H9 (cell line): Measurements from ENCODE around the gene SH3GL3. TPM values are rescaled to one million over a fixed set of nuclear protein-coding genes. Genes with fewer than 3 reads are reported as not detected.

Experiments
- DNase-seq: peaks from one replicate; pipeline ENCODE4 v3.0.0-alpha.2; 2017
- H2AFZ ChIP-seq: one replicate; pipeline ENCODE4 v1.6.1; 2013; ENCODE audit warnings: mild to moderate bottlenecking, low read length, control low read depth, moderate library complexity
- H2AK5ac ChIP-seq: 2 replicates; pipeline ENCODE4 v1.6.1; 2013; ENCODE audit warnings: low read length, control low read depth, mixed read lengths; ENCODE audit not compliant: insufficient read length
- H2BK120ac ChIP-seq: one replicate; pipeline ENCODE4 v1.6.1; 2013; ENCODE audit warnings: low read depth, mild to moderate bottlenecking, low read length, control low read depth, inconsistent platforms; ENCODE audit not compliant: poor library complexity, severe bottlenecking
- H2BK12ac ChIP-seq: 2 replicates; pipeline ENCODE4 v1.6.1; 2013; ENCODE audit warnings: low read length, control low read depth, mixed read lengths, low read depth; ENCODE audit not compliant: insufficient read length
- H2BK15ac ChIP-seq: 2 replicates; pipeline ENCODE4 v1.6.1; 2013; ENCODE audit warnings: low read depth, low read length, control low read depth
- H2BK20ac ChIP-seq: one replicate; pipeline ENCODE4 v1.6.1; 2013; ENCODE audit warnings: low read depth, mild to moderate bottlenecking, low read length, control low read depth, inconsistent platforms; ENCODE audit not compliant: poor library complexity, severe bottlenecking
- H2BK5ac ChIP-seq: 2 replicates; pipeline ENCODE4 v1.6.1; 2013; ENCODE audit warnings: low read length, control low read depth, mixed read lengths; ENCODE audit not compliant: insufficient read length
- H3K14ac ChIP-seq: 2 replicates; pipeline ENCODE4 v1.6.1; 2013; ENCODE audit warnings: low read length, control low read depth; ENCODE audit not compliant: insufficient read depth
- H3K18ac ChIP-seq: 2 replicates; pipeline ENCODE4 v1.6.1; 2013; ENCODE audit warnings: low read depth, mild to moderate bottlenecking, mixed read lengths, low read length, control low read depth; ENCODE audit not compliant: insufficient read length
- H3K23ac ChIP-seq: 2 replicates; pipeline ENCODE4 v1.6.1; 2013; ENCODE audit warnings: low read length, control low read depth, mixed read lengths, low read depth; ENCODE audit not compliant: insufficient read length
- H3K23me2 ChIP-seq: 2 replicates; pipeline ENCODE4 v1.6.1; 2013; ENCODE audit warnings: low read depth, mild to moderate bottlenecking, mixed read lengths, low read length, control low read depth; ENCODE audit not compliant: insufficient read length, poor library complexity, severe bottlenecking
- H3K27ac ChIP-seq: 2 replicates; pipeline ENCODE4 v1.5.1; 2013; ENCODE audit warnings: low read length, control low read depth, mixed read lengths, low read depth; ENCODE audit not compliant: insufficient read length
- H3K27me3 ChIP-seq: 2 replicates; pipeline ENCODE4 v1.6.1; 2013; ENCODE audit warnings: low read length, control low read depth, inconsistent platforms; ENCODE audit not compliant: insufficient read depth
- H3K4ac ChIP-seq: 2 replicates; pipeline ENCODE4 v1.6.1; 2013; ENCODE audit warnings: low read depth, mild to moderate bottlenecking, control low read depth, inconsistent platforms, low read length, moderate library complexity
- H3K4me1 ChIP-seq: 2 replicates; pipeline ENCODE4 v1.6.1; 2013; ENCODE audit warnings: low read length, control low read depth, inconsistent platforms; ENCODE audit not compliant: insufficient read depth
- H3K4me2 ChIP-seq: 2 replicates; pipeline ENCODE4 v1.6.1; 2013; ENCODE audit warnings: low read length, control low read depth, mixed read lengths; ENCODE audit not compliant: insufficient read length, insufficient read depth
- H3K56ac ChIP-seq: 2 replicates; pipeline ENCODE4 v1.6.1; 2013; ENCODE audit warnings: low read depth, mild to moderate bottlenecking, mixed read lengths, low read length, control low read depth; ENCODE audit not compliant: insufficient read length
- H3K79me1 ChIP-seq: 2 replicates; pipeline ENCODE4 v1.6.1; 2013; ENCODE audit warnings: low read depth, mild to moderate bottlenecking, moderate library complexity, low read length, control low read depth, inconsistent platforms; ENCODE audit not compliant: insufficient read depth, poor library complexity, severe bottlenecking
- H3K79me2 ChIP-seq: 2 replicates; pipeline ENCODE4 v1.6.1; 2013; ENCODE audit warnings: low read length, control low read depth, inconsistent platforms; ENCODE audit not compliant: insufficient read depth
- H3K9ac ChIP-seq: 2 replicates; pipeline ENCODE4 v1.6.1; 2013; ENCODE audit warnings: low read length, control low read depth, mixed read lengths; ENCODE audit not compliant: insufficient read length; ENCODE audit errors: extremely low read depth
- H3K9me3 ChIP-seq: one replicate; pipeline ENCODE4 v1.6.1; 2013; ENCODE audit warnings: low read depth, low read length, inconsistent platforms; ENCODE audit not compliant: control insufficient read depth
- H3T11ph ChIP-seq: one replicate; pipeline ENCODE4 v1.6.1; 2013; ENCODE audit warnings: mild to moderate bottlenecking, low read length, control low read depth, inconsistent platforms
- H4K20me1 ChIP-seq: one replicate; pipeline ENCODE4 v1.6.1; 2013; ENCODE audit not compliant: control insufficient read depth, insufficient read length, insufficient read depth
- H4K5ac ChIP-seq: 2 replicates; pipeline ENCODE4 v1.6.1; 2013; ENCODE audit warnings: low read depth, mild to moderate bottlenecking, mixed read lengths, low read length, control low read depth; ENCODE audit not compliant: insufficient read length
- H4K8ac ChIP-seq: replicated peaks from 2 replicates; pipeline ENCODE4 v1.6.1; 2013; ENCODE audit warnings: low read length, control low read depth, mixed read lengths, low read depth; ENCODE audit not compliant: insufficient read length
- H4K91ac ChIP-seq: 2 replicates; pipeline ENCODE4 v1.6.1; 2013; ENCODE audit warnings: low read depth, mild to moderate bottlenecking, moderate library complexity, mixed read lengths, low read length, control low read depth; ENCODE audit not compliant: insufficient read length
- H3K27ac Mint-ChIP-seq, 3 experiments: 2 replicates in 2 of 3; 3 replicates in 1 of 3; pipeline ENCODE4 v1.8.0; 2020 to 2021; ENCODE audit warnings: mixed read lengths in 3 of 3, mild to moderate bottlenecking in 1 of 3, moderate library complexity in 1 of 3
- H3K27me3 Mint-ChIP-seq: 2 replicates; pipeline ENCODE4 v1.8.0; 2021; ENCODE audit warnings: low read depth, mild to moderate bottlenecking, moderate library complexity, mixed read lengths
- H3K36me3 Mint-ChIP-seq, 3 experiments: 2 replicates in 2 of 3; 3 replicates in 1 of 3; pipeline ENCODE4 v1.8.0; 2020 to 2021; ENCODE audit warnings: low read depth in 3 of 3, mixed read lengths in 3 of 3; ENCODE audit not compliant: insufficient read depth in 1 of 3
- H3K4me1 Mint-ChIP-seq, 2 experiments: 2 replicates each; pipeline ENCODE4 v1.8.0; 2020; ENCODE audit warnings: mixed read lengths in 2 of 2
- H3K4me3 Mint-ChIP-seq, 2 experiments: 2 replicates in 1 of 2; 3 replicates in 1 of 2; pipeline ENCODE4 v1.8.0; 2020 to 2021; ENCODE audit warnings: mild to moderate bottlenecking in 2 of 2, mixed read lengths in 2 of 2, moderate library complexity in 1 of 2
- H3K9me3 Mint-ChIP-seq, 2 experiments: 2 replicates in 1 of 2; 3 replicates in 1 of 2; pipeline ENCODE4 v1.8.0; 2020; ENCODE audit warnings: mild to moderate bottlenecking in 2 of 2, mixed read lengths in 2 of 2, moderate library complexity in 1 of 2
- WGBS: extraction: QIAGEN DNeasy Blood & Tissue Kit; methylation state at CpG from one replicate; pipeline ENCODE4 v1.1.7; 2013; ENCODE audit warnings: missing lambda C conversion rate, low lambda C conversion rate, mixed read lengths; ENCODE audit not compliant: insufficient read length; ENCODE audit errors: extremely low coverage; 5-methylcytosine and 5-hydroxymethylcytosine counted together
- total RNA-seq: library from RNA; stranded (reverse); gene quantifications from 2 replicates; pipeline ENCODE4 v1.2.1, GENCODE V29; 2021
- TF ChIP-seq, protein P1 (sequence below): fragments of 200-600 bp; sonication (generic); conservative IDR thresholded peaks from 3 replicates; pipeline ENCODE4 v1.8.0; 2021; ENCODE audit warnings: antibody characterized with exemption, mild to moderate bottlenecking

The SH3GL3 gene
- total RNA-seq, 1 experiment from 2014 or later, result 11.2 TPM

DNA sequence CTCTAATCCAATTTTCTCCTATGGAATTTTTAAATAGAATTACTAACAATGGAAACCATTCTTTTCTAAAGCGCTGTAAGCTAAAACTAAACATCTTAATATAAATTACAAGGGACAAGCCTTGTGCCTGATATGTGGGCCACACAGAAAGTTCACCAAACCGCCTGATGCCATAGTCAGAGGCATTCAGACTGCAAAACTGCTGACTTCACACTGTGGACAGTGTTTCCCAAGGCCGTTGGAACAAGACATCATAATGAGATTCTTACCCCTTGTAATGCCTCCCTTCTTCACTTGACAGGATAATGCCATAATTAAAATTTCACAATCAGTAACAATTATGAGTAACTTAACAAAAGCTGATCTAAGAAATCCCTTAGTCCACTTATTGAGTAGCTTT, 14.9 kb downstream of the SH3GL3 start:
- H4K20me1 ChIP-seq, result no peaks in the 10 kb centered on the region
- no peak overlapping the region for H3K14ac ChIP-seq
- TF ChIP-seq, protein P1, sequence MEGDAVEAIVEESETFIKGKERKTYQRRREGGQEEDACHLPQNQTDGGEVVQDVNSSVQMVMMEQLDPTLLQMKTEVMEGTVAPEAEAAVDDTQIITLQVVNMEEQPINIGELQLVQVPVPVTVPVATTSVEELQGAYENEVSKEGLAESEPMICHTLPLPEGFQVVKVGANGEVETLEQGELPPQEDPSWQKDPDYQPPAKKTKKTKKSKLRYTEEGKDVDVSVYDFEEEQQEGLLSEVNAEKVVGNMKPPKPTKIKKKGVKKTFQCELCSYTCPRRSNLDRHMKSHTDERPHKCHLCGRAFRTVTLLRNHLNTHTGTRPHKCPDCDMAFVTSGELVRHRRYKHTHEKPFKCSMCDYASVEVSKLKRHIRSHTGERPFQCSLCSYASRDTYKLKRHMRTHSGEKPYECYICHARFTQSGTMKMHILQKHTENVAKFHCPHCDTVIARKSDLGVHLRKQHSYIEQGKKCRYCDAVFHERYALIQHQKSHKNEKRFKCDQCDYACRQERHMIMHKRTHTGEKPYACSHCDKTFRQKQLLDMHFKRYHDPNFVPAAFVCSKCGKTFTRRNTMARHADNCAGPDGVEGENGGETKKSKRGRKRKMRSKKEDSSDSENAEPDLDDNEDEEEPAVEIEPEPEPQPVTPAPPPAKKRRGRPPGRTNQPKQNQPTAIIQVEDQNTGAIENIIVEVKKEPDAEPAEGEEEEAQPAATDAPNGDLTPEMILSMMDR, result no peak
- WGBS, result no CpG with 5 or more reads among the region's 3 CpGs
- H3K23me2 ChIP-seq, result no peaks in the 10 kb centered on the region
- H3K9ac ChIP-seq, result no peak overlapping the region
- Mint-ChIP-seq H3K4me3 (no peak overlapping the region), H3K36me3 (peaks cover 0 to 2% (median 0%) of the 10 kb centered on the region in 3 experiments; a peak in 2 of 7 replicates), H3K27ac (no peak overlapping the region), H3K4me1 (peaks cover 4 to 14% of the 10 kb centered on the region in 2 experiments; a peak in 3 of 4 replicates), H3K27me3 (no peaks in the 10 kb centered on the region), H3K9me3 (peaks cover 0 to 4% of the 10 kb centered on the region in 2 experiments; a peak in 2 of 5 replicates)
- no peaks in the 10 kb centered on the region for H3K9me3 ChIP-seq
- H3K4me1 ChIP-seq, result no peaks in the 10 kb centered on the region
- no peak overlapping the region for H2BK12ac ChIP-seq
- no peak overlapping the region for H4K5ac ChIP-seq
- no peak overlapping the region for H3K23ac ChIP-seq
- H3K4ac ChIP-seq, result no peak overlapping the region
- H2AK5ac ChIP-seq, result no peak overlapping the region
- no peak overlapping the region for H3K27ac ChIP-seq
- H3K79me2 ChIP-seq, result no peaks in the 10 kb centered on the region
- no peak overlapping the region for H4K91ac ChIP-seq
- no peaks in the 10 kb centered on the region for H3K79me1 ChIP-seq
- H3K4me2 ChIP-seq, result no peak overlapping the region
- no peak overlapping the region for H4K8ac ChIP-seq
- H3K27me3 ChIP-seq, result no peaks in the 10 kb centered on the region
- H3K18ac ChIP-seq, result no peak overlapping the region
- H2BK5ac ChIP-seq, result no peak overlapping the region
- no peak overlapping the region for H2BK15ac ChIP-seq
- no peak overlapping the region for H3T11ph ChIP-seq
- H2AFZ ChIP-seq, result no peak overlapping the region
- H2BK20ac ChIP-seq, result no peak overlapping the region
- H3K56ac ChIP-seq, result no peak overlapping the region
- H2BK120ac ChIP-seq, result no peak overlapping the region
- no peak for DNase-seq
